GM23248 (cell line): Measurements from ENCODE around the gene HINT1.

Source experiments
- EZH2 ChIP-seq: fragments of 200-600 bp; sonication (generic); IDR thresholded peaks from 2 replicates; pipeline ENCODE4 v1.6.1; 2018; ENCODE audit warnings: antibody characterized with exemption, mild to moderate bottlenecking; ENCODE audit not compliant: insufficient read depth, poor library complexity, severe bottlenecking
- EZH2phosphoT487 ChIP-seq: fragments of 200-600 bp; sonication (generic); IDR thresholded peaks from 2 replicates; pipeline ENCODE4 v1.6.1; 2018; ENCODE audit warnings: antibody characterized with exemption, moderate library complexity, mild to moderate bottlenecking, low read depth; ENCODE audit not compliant: insufficient read depth

DNA sequence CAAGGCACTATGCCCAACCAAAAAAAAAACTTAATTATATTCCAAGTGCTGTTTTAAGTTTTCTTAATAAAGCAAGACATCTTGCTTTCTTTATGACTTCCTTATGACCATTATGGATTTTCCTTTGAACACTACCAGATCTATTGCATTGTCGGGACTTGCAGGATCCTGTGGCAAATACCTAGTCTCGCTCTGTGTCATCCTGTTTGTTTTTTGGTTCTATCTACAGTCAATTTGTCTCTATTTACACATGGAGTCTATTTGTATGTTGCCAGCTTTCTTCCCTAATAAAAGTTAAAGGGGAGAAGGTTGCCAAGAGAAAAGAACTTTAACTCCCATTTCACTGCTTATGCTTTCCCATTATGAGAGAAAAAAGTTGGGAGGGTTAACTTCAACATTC lies 4.9 kb downstream of the HINT1 start:
- TF ChIP-seq EZH2phosphoT487 (no peak), EZH2 (no peak)
